ENCODE results near the gene TP53RK. TPM values are rescaled to one million over a fixed set of nuclear protein-coding genes. Genes with fewer than 3 reads are reported as not detected.
"Not testable (repeated sequence)": the region's sequence is repeated elsewhere in the genome, so short reads cannot be mapped to it uniquely, and the experiment has no call there.

TP53RK gene
- polyA plus RNA-seq, 3 donors, result 17.2 to 19.8 (median 18.6) TPM

DNA sequence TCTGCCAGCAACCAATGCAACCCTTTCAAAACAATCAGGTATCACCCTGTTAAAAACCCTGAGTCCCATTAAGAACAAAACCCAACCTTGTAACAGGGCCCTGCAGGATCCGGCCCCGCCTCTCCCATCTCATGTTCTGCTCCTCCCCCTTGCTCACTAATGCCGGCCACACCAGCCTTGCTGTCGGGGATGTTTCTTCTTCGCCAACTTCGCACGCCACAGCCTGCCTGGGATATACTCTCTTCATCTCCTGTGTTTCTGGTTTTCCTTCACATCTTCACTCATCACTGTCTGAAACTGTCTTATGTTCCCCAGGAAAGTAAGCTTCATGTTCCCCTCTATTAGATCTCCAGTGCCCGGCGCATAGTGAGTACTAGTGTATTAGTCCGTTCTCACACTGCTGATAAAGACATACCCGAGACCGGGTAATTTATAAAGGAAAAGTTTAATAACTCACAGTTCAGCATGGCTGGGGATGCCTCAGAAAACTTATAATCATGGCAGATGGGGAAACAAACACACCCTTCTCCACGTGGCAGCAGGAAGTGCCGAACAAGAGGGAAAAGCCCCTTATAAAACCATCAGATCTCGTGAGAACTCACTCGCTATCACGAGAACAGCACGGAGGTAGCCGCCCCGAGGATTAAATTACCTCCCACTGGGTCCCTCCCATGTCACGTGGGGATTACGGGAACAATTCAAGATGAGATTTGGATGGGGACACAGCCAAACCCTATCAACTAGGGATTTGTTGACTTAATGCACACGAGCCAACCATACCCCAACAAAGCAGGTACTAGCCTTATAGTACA, 5.1 kb downstream of the TP53RK start:
- peak in 2 of 3 donors; percentile 41 for DNase-seq (ENCODE audit: low read depth in 3 of 3, low spot score in 2 of 3)

DNA sequence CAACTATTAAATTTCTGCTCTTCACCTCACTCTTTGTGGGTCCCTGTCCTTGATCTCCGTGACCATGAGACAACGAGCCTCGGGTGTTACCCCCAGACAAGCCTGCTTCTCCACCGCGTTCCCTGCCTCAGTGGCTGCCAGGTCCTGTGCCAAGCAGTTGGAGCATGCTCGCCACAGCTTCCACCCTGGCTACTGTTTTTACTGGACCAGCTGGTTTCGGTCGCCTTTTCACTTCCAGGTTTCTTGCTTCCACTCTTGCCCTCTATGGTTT, 5.6 kb downstream of the TP53RK start:
- no peak for DNase-seq (ENCODE audit: low read depth in 3 of 3, low spot score in 2 of 3)

DNA sequence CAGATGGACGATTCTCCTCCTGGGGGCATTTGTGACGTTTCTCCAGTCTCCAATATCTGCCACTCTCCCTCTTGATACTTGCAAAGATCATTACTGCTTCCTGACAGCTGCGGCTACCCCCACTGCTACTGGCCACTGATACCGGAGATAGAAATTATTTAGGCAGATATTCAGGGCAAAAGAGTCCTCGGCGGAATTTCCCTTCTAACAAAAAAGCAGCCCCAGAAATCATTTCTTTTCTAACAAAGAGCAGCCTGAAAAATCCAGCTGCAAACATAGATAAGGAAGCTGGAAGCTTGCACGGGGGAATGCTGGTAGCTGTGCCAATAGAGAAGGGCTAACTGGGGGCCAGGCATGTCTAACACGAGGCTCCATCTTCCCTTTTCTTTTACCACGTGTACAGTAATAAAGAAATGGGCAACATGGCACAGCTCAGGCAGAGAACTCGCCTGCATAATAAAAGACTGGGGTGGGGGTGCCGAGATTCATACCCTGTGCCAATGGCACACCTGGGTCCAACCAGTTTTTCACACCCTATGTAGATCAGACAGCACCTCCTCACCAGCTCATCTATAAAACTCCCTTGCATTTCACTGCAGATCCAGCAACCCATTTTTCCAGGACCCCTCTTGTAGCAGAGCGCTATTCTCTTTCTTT, 6.1 kb downstream of the TP53RK start:
- DNase-seq (ENCODE audit: low read depth in 3 of 3, low spot score in 2 of 3), result no peak

DNA sequence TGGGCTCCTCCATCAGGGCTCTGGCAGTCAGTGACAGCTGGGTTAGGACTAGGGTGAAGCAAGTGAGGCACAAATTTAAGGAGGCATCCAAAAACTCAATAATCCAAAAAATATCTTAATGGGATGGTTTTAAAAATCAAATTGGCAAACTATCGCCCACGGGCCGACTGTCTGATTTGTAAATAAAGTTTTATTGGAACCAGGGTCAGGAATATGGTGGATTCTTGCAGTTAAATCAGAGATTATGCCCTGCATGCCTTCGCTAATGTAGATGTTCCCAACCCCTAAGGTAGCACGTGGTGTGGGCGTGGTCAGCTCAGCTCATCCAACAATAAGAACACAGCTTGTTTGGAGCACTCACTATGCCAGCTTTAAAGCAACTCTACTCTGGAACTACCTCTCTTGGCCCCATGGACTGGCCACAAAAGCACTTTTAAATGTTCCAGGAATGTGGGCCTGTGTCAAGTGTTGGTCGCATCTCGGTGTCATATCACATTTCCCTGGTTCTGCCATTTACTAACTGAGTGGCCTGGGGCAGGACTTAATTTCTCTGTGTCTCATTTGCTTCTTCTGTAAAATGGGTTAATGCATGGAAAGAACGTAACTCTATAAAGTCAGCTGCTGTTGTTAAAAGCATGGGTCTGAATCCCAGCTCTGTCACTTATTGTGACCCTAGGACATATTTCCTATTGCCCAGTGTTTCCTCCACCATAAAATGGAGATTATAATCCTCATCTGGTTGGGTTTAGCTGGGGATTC, 7.0 kb downstream of the TP53RK start:
- no peak for DNase-seq (ENCODE audit: low read depth in 3 of 3, low spot score in 2 of 3)

DNA sequence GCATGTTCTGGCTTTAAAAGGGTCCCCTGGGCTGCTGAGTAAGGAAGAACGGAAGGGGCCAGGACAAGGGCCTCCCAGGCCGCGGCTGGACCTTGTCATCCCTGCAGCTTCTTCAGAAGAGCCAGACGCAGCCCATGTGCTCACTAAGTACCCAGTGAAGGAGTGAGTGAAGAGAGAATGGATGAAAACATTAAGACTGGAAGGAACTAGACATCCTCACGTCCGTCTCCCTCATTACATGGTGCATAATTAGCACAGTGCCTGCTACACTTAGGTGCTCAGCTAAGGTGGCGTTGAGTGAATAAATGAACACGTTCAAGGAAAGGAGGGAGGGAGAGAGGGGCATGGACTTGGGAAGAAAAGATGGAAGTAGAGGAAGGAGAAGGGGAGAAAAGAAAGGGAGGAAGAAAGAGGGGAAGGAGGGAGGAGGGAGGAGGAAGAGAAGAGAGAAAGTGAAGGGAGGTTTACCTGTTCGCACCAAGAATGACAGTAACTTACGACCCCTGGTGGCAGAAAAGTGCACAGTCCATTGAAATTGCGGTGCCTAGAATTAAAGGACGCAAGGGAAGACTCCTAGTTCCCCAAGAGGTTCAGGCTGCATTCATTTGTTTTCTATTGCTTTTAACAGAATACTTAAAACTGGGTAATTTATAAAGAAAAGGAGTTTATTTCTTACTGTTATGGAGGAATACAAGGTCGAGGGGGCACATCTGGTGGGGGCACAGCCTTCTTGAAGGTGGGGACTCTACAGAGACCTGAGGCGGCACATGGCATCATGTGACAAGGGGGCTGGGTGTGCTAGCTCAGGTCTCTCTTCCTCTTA, 8.0 kb downstream of the TP53RK start:
- peak; percentile 31 to 64 (median 54) for DNase-seq (ENCODE audit: low read depth in 3 of 3, low spot score in 2 of 3)

DNA sequence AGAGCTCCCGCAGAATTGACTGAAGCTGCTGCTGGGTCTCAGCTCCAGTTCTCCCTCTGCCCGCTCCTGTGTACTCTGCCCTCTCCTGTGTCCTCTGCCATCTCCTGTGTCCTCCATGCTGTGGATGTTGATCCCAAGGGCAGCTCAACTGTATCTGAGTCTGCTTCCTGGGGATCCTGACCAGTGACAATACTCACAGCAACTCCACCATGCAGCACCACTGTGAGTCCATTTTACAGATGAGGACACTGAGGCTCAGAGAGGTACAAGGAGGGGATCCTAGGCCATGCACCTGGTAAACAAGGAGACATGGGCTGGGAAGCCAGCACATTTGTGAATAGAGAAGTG, 8.6 kb downstream of the TP53RK start:
- no peak for DNase-seq (ENCODE audit: low read depth in 3 of 3, low spot score in 2 of 3)

DNA sequence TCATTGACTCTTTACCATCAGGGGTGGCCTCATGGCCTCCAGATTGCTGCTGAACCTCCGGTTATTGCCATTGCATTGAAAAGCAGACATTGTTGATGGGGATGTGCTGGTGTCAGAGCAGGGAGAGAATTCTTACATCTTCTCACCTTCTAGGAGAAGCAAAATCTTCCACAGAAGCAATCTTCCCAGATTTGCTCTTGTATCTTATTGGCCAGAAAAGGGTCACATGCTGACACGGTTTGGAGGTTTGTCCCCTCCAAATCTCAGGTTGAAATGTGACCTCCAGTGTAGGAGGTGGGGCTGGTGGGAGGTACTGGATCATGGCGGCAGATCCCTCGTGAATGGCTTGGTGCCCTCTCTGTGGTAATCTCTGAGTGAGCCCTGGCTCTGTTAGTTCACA, 10.7 kb downstream of the TP53RK start:
- no peak for DNase-seq (ENCODE audit: low read depth in 3 of 3, low spot score in 2 of 3)

DNA sequence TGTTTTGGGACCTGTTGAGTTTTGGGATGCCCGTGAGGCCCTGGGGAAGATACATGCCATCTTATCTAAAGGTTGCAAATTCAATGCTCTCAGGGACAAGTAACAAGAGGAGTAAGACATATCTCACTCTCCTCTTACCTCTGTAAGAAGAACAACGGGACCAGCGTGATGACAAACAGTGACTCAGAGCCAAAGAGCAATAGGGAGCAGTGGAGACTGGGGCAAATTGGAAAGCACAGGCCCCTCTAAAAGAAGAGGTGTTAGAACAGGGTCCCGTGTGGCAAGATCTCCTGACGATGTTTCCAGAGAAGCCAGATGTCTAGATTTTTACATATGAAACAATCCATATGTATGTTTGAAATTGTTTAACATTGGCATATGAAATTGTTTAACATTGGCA, 11.6 kb downstream of the TP53RK start:
- DNase-seq (ENCODE audit: low read depth in 3 of 3, low spot score in 2 of 3), result no peak

DNA sequence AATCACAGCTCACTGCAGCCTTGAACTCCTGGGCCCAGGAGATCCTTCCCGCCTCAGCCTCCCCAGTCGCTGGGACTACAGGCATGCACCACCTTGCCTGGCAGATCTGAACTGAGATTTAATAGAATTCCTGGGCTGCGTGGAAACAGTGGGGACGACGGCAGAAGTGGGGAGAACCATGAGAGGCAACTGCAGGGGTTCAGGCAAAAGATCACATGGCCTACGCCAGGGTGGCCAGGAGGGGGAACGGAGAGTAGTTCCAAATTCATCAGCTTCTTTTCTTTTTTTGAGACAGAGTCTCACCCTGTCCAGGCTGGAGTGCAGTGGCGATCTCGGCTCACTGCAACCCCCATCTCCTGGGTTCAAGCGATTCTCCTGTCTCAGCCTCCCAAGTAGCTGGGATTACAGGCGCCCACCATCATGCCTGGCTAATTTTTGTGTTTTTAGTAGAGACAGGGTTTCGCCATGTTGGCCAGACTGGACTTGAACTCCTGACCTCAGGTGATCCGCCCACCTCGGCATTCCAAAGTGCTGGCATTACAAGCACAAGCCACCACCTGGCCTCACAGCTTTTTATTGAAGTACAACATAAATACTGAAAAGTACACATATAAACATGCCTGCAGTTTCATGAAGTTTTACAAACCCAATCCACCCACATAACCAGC, 12.5 kb downstream of the TP53RK start:
- DNase-seq (ENCODE audit: low read depth in 3 of 3, low spot score in 2 of 3), result not testable (repeated sequence)

DNA sequence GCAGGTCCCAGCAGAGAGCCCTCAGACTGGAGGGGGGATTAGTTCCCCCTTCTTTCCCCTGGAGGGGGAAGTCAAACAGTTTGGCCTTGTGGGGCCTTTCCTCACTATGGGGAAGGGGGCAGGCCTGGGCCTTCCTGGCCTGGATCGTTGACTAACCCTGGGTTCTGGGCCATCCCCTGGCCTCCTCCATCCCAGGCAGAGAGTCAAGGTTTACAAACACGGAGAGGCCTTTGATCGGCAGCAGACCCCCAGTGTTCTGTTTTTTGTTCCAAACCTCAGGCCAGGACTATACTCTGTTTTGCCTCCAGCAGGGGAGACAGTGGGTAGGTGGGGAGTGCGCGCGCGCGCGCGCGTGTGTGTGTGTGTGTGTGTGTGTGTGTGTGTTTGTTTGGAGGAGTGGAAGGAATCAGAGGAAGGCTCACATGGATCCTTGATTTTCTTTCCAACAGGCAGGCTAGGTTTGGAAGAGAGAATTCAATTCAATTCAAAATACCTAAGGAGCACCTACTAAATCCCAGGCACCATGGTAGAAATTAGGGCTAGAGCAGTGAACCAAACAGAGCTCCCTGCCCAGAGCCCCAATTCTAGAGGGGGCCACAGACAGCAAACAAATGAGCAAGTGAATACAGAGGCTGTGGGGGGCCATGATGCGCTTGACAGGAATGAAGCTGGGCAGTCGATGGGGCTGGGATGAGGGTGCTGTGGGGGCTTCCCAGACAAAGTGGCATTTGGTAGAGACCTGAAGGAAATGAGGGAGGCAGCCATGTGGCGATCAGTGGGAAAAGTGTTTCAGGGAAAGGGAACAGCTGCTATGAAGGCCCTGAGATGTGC, 14.8 kb downstream of the TP53RK start:
- no peak for DNase-seq (ENCODE audit: low read depth in 3 of 3, low spot score in 2 of 3)

DNA sequence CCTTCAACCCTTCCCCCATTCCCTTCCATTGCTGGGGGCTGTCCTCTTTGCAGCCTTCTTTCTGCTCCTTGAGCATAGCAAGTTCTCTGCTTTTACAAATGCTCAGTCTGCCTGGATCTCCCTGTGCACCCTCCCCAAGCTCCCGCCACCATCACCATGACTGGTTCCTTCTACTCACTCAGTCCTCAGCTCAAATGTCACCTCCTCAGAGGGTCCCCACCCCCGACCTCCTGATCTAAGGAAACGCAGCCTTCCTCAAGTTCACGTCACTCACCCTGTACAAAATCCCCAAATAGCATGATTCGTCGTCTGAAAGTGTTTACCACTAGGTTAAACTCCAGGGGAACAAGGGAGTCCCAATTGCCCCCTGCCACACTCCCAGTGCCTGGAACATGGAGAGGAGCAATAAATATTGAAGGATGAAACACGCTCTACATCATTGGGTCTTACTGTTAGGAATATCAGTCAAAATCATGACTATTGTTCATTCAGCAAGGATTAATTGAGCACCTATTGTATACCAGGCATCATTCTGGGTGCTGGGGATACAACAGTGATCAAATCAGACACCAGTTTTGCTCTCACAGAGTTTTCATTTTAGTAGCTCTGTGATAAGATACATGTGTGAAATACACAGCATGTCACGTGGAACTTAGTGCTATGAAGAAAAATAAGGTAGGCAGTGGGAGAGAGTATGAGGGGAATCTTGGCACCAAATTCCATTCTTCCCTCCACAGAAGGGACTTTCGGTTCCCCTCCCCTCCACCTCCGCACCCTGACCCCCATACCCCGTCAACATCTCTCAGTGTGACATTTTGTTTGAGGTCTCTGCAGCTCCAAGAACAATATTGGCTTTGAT, 15.6 kb downstream of the TP53RK start:
- DNase-seq (ENCODE audit: low read depth in 3 of 3, low spot score in 2 of 3), result no peak

DNA sequence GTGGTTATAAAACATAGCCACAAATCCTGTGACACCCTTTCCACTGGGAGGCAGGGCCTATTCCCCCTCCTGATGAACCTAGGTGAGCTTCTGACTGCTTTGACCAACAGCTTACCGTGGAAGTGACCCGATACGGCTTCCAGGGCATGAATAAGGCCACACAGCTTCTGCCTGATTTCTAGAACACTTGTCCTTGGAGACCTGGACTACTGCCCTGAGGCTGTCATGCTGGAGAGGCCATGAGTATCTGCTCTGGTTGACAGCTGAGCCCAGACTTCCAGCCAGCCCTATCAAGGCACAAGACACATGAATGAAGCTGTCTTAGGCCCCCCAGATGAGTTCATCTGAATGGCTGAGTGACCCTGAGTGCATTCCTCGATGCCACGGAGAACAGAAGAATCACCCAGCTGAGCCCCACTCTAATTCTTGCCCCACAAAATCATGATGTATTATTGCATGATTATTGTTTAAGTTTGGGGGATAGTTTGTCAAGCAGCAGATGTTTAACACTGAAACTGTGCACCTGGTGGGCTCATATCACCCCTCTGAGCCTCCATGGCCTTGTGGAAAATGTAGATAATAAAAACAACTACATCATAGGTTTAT, 16.6 kb downstream of the TP53RK start:
- DNase-seq (ENCODE audit: low read depth in 3 of 3, low spot score in 2 of 3), result no peak

DNA sequence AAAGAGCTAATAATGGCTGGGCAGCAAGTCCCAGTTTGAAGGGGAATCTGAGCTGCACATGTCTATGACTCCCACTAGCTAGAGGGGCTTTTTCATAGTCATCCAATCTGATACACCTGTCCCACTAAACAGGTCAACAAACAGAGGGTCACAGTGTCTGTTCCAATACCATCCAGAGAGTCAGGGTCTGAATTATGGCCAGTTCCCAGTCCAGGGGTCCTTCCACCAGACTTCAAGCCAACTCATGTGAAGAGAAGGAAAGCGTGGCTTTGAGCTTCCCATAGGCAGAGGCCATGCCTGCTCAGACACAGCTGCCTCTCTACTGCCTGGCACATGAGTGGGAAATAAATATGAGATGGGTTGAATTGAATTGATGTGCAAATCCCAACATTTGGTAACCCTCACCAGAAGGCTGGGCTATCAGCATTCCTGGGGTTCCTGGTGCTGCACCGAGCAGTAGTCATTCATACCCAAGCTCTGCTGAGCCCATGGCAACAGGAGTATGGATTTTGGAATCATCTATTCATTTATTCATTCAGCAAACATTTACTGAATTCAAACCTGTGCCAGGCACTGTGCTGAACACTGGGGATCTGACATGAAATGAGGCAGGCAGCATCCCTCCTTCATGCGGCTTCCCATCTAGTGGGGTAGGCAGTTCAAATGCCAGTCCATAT, 17.2 kb downstream of the TP53RK start:
- DNase-seq (ENCODE audit: low read depth in 3 of 3, low spot score in 2 of 3), result no peak

DNA sequence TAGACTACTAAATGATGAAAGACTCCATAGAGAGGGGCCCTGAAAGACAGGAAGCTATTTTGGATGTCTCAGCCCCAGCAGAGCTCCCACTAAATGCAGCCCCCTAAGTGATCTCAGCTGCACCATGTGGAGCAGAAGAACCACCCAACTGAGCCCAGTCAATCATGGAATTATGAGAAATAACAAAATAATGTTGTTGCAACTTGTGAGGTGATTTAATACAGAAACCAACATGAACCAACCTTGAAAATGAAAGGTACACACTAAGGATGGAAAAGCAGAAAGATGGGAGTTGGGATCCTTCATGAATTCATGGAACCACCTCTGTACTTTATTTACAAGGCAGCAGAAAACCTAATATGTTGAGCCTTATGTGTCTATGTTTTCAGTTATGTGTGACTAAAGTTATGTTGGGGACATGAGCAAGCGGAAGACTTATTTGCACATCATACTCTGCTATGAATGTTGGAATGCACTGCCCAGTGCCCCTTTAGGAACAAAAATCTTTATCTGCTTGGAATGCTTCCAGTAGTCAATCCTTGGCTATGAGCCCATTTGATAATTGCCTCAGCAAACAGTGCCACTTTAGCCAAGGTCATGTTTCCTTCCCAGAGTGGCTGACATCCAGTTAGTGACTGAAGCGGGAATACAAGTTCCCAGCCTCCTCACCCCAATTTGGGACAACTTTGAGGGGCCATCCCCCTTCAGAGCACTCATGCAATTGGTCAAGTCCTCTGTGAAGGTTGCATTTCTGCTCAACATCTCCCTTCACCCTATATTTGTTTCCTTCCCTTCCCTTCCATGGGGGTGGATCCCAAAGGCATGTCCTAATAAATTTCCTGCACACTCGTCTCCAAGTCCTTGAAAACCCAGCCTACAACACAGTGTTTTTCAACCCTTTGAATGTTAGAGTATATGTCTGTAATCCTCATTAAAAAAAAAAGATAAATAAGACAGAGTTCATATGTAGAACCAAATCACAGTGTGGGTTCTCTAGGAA, 18.4 kb downstream of the TP53RK start:
- DNase-seq (ENCODE audit: low read depth in 3 of 3, low spot score in 2 of 3), result no peak

DNA sequence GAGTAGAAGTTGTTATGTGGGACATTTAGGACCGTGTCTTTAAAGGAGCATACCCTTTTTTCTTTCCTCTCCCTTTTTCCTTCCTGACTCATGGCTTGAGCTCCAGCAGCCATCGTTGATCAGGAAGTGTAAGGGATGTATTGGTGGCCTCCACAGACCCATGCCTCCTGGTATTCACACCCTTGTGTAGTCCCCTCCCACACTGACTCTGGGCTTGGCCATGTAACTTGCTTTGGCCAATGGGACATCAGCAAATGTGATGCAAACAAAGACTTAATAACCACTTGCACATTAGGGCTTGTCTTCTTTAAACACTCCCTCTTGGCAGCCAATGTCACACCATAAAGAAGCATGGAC, 19.0 kb downstream of the TP53RK start:
- DNase-seq (ENCODE audit: low read depth in 3 of 3, low spot score in 2 of 3), result no peak

DNA sequence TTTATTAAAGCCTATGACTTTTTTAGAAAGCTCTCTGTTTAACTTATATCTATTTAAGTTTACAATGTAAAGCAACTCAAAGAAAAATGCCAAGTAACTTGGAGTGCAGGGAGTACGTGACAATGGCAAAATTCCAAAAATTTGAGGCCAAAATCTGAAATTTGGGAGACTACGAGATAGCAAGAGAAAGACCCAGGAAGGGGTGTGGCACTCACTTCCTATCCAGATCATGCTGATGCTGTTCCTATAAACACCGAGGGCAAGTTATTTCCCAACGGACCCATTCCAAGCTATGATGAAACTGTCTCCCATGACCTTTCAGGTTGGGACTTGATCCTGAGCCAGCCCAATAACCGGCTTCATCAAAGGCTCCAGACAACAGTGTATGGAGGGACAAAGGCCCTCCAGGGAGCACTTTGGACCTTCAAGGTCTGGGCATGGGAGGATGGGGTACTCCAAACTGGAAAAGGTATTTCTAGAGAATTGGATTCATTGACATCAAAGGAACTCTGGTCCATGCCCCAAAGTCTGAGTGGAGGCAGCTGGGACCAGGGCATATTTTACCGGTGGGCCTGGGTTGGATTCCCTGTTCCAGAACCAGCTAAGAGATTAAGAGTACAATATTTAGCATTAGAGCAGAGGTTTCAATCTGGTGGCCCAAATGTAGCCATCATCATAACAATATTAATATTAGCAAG, 22.3 kb downstream of the TP53RK start:
- DNase-seq (ENCODE audit: low read depth in 3 of 3, low spot score in 2 of 3), result no peak
